ENCODE data around the gene YWHAG. TPM values are rescaled to one million over a fixed set of nuclear protein-coding genes. Genes with fewer than 3 reads are reported as not detected.

The YWHAG gene
- total and polyA plus RNA-seq, 4 donors = 11.6 to 46.7 (median 43.5) TPM

- Histone ChIP-seq H3K9ac (ENCODE audit: low read depth in 1 of 2, low read length in 2 of 2) (no peak overlapping the region), H3K27ac (ENCODE audit: low read depth in 1 of 2, low read length in 2 of 2) (peak overlapping the region in 1 of 2 donors; percentile 47)
Measured at GRCh38 chr7:76343931-76344321, 14.9 kb downstream of the YWHAG start.

More at GRCh38 chr7:76343931-76344321, 14.9 kb downstream of the YWHAG start:
- DNase-seq (ENCODE audit: low spot score) = no peak
- 54% methylated on average over 6 of the region's 6 CpGs for WGBS
- no peak overlapping the region for H3K4me3 ChIP-seq (ENCODE audit: low read depth in 1 of 3, low read length in 3 of 3)
- no peak for TF ChIP-seq GABPA (IDR thresholded peaks at IDR 0.05 in 1 of 2, conservative IDR thresholded peaks at IDR 0.05 in 1 of 2)
- TF ChIP-seq REST (IDR thresholded peaks at IDR 0.05) = no peak
- TF ChIP-seq HNF4A (conservative IDR thresholded peaks at IDR 0.05) = peak; percentile 98
- peak; percentile 82 to 83 for TF ChIP-seq JUND (IDR thresholded peaks at IDR 0.05)
- TF ChIP-seq MAX (IDR thresholded peaks at IDR 0.05) = peak; percentile 50
- TF ChIP-seq YY1 (IDR thresholded peaks at IDR 0.05) = peak; percentile 45
- TF ChIP-seq RXRA (IDR thresholded peaks at IDR 0.05) = peak; percentile 81 to 83
- no peak for TF ChIP-seq FOXA1 (IDR thresholded peaks at IDR 0.05)
- no peak for TF ChIP-seq CTCF (IDR thresholded peaks at IDR 0.05; ENCODE audit: low read depth, low read length, missing input control)
- peak; percentile 78 for TF ChIP-seq SP1 (IDR thresholded peaks at IDR 0.05)
- TF ChIP-seq FOXA2 (IDR thresholded peaks at IDR 0.05) = peak; percentile 32
- peak in 1 of 2 donors; percentile 35 for TF ChIP-seq EGR1 (IDR thresholded peaks at IDR 0.05; ENCODE audit: low read depth in 2 of 2)
- TF ChIP-seq ATF3 (IDR thresholded peaks at IDR 0.05) = peak; percentile 18
- no peak for TF ChIP-seq TAF1 (conservative IDR thresholded peaks at IDR 0.05)
- peak; percentile 13 to 31 for TF ChIP-seq RAD21 (IDR thresholded peaks at IDR 0.05)
- TF ChIP-seq NR2F2 (IDR thresholded peaks at IDR 0.05) = no peak
- TF ChIP-seq HNF4G (IDR thresholded peaks at IDR 0.05) = peak; percentile 91
- TF ChIP-seq, protein P1, sequence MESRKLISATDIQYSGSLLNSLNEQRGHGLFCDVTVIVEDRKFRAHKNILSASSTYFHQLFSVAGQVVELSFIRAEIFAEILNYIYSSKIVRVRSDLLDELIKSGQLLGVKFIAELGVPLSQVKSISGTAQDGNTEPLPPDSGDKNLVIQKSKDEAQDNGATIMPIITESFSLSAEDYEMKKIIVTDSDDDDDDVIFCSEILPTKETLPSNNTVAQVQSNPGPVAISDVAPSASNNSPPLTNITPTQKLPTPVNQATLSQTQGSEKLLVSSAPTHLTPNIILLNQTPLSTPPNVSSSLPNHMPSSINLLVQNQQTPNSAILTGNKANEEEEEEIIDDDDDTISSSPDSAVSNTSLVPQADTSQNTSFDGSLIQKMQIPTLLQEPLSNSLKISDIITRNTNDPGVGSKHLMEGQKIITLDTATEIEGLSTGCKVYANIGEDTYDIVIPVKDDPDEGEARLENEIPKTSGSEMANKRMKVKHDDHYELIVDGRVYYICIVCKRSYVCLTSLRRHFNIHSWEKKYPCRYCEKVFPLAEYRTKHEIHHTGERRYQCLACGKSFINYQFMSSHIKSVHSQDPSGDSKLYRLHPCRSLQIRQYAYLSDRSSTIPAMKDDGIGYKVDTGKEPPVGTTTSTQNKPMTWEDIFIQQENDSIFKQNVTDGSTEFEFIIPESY (IDR thresholded peaks at IDR 0.05) = peak; percentile 73
- no peaks in the 10 kb centered on the region for H3K27me3 ChIP-seq (ENCODE audit: control insufficient read depth in 4 of 4, insufficient read depth in 4 of 4, low read length in 3 of 4)
- no peaks in the 10 kb centered on the region for H3K9me3 ChIP-seq (ENCODE audit: control insufficient read depth in 4 of 4, low read length in 3 of 4)
- peaks cover 7 to 34% (median 20%) of the 10 kb centered on the region in 4 donors for H3K4me1 ChIP-seq (ENCODE audit: control insufficient read depth in 4 of 4, insufficient read depth in 4 of 4, low read length in 3 of 4)
- H3K36me3 ChIP-seq (ENCODE audit: control insufficient read depth in 4 of 4, insufficient read depth in 3 of 4, low read depth in 1 of 4, low read length in 3 of 4) = peaks cover 4 to 22% (median 11%) of the 10 kb centered on the region in 4 donors
